ENCODE data around the gene DHRS2.

DNA sequence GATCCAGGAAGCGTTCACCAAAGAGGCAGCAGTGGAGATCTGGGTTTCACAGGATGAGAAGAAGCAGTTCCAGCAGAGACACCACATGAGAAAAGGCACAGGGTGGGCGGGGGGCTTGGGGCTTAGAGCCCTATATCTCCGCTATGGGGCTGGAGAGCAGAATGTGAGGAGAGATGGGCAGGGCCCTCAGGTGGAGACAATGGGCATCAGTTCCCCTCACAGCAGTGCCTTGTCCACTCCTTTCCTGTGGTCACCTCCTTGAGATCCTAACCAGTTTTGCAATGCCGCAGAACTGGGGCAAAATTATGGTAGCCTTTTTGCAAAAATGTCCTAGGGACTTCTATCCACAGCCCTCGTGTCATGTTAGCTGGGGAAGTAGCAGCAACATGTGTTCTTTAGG is 27.5 kb downstream of the DHRS2 start:
- TF ChIP-seq, protein P1, sequence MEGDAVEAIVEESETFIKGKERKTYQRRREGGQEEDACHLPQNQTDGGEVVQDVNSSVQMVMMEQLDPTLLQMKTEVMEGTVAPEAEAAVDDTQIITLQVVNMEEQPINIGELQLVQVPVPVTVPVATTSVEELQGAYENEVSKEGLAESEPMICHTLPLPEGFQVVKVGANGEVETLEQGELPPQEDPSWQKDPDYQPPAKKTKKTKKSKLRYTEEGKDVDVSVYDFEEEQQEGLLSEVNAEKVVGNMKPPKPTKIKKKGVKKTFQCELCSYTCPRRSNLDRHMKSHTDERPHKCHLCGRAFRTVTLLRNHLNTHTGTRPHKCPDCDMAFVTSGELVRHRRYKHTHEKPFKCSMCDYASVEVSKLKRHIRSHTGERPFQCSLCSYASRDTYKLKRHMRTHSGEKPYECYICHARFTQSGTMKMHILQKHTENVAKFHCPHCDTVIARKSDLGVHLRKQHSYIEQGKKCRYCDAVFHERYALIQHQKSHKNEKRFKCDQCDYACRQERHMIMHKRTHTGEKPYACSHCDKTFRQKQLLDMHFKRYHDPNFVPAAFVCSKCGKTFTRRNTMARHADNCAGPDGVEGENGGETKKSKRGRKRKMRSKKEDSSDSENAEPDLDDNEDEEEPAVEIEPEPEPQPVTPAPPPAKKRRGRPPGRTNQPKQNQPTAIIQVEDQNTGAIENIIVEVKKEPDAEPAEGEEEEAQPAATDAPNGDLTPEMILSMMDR (IDR thresholded peaks at IDR 0.05): no peak
- TF ChIP-seq POLR2A (IDR thresholded peaks at IDR 0.05): no peak
